ENCODE data around the gene TRAF3IP1. TPM values are rescaled to one million over a fixed set of nuclear protein-coding genes. Genes with fewer than 3 reads are reported as not detected.
"Not testable (repeated sequence)": the region's sequence is repeated elsewhere in the genome, so short reads cannot be mapped to it uniquely, and the experiment has no call there.

TRAF3IP1 gene
- total and polyA plus RNA-seq, 10 donors: 2.6 to 19.2 (median 8.8) TPM

DNA sequence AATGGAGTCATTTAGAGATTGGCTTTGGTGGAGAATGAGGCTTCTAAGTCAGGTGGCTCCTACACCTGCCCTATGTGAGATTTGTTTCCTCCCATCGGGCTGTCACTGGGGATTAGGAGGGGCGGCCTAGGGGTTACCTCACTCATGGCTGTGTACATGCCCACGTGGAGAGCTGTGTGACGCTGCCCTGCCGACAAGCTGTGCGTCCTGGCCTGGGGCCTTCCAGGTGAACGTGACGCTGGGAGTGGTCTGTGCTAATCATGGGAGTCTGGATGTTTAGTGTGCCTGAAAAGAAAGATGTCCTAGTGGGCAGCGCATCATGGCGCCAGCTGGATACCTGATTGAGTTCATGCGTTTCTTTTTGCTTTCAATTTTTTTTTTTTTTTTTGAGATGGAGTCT lies 120.4 kb downstream of the TRAF3IP1 start:
- 95 to 98% (median 97%) methylated on average over 11 of the region's 11 CpGs for WGBS, 5 donors
- H3K36me3 ChIP-seq: peaks cover 2 to 88% (median 46%) of the 10 kb centered on the region in 6 donors
- H3K4me1 ChIP-seq: peaks cover 0 to 60% (median 18%) of the 10 kb centered on the region in 6 donors
- DNase-seq: no peak
- no peak overlapping the region for H3K27ac ChIP-seq
- intact Hi-C loops (cut with DNase I; ENCODE audit: low total_unique reads): no loop called here
- no peaks in the 10 kb centered on the region for H3K9me3 ChIP-seq
- H3K27me3 ChIP-seq (replicated peaks in 1 of 7): no peaks in the 10 kb centered on the region
- H3K4me3 ChIP-seq: no peak overlapping the region
- TF ChIP-seq, protein P1, sequence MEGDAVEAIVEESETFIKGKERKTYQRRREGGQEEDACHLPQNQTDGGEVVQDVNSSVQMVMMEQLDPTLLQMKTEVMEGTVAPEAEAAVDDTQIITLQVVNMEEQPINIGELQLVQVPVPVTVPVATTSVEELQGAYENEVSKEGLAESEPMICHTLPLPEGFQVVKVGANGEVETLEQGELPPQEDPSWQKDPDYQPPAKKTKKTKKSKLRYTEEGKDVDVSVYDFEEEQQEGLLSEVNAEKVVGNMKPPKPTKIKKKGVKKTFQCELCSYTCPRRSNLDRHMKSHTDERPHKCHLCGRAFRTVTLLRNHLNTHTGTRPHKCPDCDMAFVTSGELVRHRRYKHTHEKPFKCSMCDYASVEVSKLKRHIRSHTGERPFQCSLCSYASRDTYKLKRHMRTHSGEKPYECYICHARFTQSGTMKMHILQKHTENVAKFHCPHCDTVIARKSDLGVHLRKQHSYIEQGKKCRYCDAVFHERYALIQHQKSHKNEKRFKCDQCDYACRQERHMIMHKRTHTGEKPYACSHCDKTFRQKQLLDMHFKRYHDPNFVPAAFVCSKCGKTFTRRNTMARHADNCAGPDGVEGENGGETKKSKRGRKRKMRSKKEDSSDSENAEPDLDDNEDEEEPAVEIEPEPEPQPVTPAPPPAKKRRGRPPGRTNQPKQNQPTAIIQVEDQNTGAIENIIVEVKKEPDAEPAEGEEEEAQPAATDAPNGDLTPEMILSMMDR (IDR thresholded peaks at IDR 0.05 in 8 of 11, conservative IDR thresholded peaks at IDR 0.05 in 3 of 11): no peak
- TF ChIP-seq POLR2A (IDR thresholded peaks at IDR 0.05) (no peak), POLR2AphosphoS5 (IDR thresholded peaks at IDR 0.05) (no peak)

DNA sequence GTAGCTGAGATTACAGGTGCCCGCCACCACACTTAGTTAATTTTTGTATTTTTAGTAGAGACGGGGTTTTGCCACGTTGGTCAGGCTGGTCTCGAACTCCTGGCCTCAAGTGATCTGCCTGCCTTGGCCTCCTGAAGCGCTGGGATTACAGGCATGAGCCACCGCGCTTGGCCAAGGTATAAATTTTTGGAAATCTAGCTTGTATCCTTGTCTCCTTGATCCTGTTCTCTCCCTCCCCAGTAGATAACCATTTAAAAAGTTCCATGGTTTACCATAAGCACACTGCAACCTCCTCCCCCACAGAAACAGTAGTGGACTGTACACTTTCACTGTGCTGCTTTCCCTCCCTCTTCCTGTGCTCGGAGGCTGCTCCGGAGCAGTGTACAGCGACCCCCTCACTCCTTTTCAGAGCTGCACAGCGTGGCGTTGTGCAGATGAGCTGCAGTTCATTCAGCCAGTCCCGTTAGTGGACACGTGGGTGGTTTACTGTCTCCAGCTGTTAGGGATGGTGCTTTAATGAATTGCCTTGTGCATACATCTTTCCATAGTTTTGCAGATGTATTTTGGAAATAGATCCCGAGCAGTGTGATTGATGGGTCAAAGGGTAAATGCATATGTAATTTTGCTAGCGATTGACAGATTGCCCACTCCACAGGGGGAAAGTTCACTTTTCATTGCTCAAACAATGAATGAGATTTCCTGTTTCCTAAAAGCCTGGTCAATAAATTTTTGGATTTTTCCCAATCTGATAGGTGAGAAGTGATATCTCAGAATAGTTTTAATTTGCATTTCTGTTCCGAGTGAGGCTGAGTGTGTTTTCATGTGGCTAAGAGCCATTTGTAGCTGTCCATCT lies 121.2 kb downstream of the TRAF3IP1 start:
- no peak for DNase-seq
- TF ChIP-seq POLR2AphosphoS5 (IDR thresholded peaks at IDR 0.05) (no peak), POLR2A (IDR thresholded peaks at IDR 0.05) (no peak)
- TF ChIP-seq, protein P1 (IDR thresholded peaks at IDR 0.05 in 8 of 11, conservative IDR thresholded peaks at IDR 0.05 in 3 of 11): no peak
- H3K36me3 ChIP-seq: peaks cover 2 to 88% (median 48%) of the 10 kb centered on the region in 6 donors
- H3K9me3 ChIP-seq: no peaks in the 10 kb centered on the region
- no peaks in the 10 kb centered on the region for H3K27me3 ChIP-seq (replicated peaks in 1 of 7)
- 73 to 89% (median 82%) methylated on average over 17 of the region's 17 CpGs for WGBS, 5 donors
- H3K4me1 ChIP-seq: peaks cover 0 to 59% (median 18%) of the 10 kb centered on the region in 6 donors
- intact Hi-C loops (cut with DNase I; ENCODE audit: low total_unique reads): no loop called here
- H3K27ac ChIP-seq: no peak overlapping the region
- H3K4me3 ChIP-seq: no peak overlapping the region

DNA sequence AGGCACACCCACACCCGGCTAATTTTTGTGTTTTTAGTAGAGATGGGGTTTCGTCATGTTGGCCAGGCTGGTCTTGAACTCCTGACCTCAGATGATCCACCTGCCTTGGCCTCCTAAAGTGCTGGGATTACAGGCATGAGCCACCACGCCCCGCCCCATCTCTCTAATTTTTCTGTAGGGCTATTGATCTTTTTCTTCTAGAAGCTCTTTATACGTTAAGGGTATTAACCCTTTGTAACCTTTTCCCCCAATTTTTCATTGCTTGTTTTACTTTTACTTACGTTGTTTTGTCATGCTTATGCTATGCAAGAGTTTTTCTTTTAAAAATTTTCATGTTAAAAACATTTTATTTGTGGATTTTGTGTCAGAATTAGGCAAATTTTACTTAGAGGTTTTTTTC lies 121.9 kb downstream of the TRAF3IP1 start:
- H3K4me3 ChIP-seq; H3K9me3 ChIP-seq; H3K27ac ChIP-seq; intact Hi-C loops (cut with DNase I; ENCODE audit: low total_unique reads); DNase-seq; H3K27me3 ChIP-seq (replicated peaks in 1 of 7): not testable (repeated sequence)
- H3K36me3 ChIP-seq: peaks cover 2 to 88% (median 51%) of the 10 kb centered on the region in 6 donors
- peaks cover 0 to 59% (median 18%) of the 10 kb centered on the region in 6 donors for H3K4me1 ChIP-seq
- 90 to 93% (median 91%) methylated on average over 6 of the region's 6 CpGs for WGBS, 5 donors

DNA sequence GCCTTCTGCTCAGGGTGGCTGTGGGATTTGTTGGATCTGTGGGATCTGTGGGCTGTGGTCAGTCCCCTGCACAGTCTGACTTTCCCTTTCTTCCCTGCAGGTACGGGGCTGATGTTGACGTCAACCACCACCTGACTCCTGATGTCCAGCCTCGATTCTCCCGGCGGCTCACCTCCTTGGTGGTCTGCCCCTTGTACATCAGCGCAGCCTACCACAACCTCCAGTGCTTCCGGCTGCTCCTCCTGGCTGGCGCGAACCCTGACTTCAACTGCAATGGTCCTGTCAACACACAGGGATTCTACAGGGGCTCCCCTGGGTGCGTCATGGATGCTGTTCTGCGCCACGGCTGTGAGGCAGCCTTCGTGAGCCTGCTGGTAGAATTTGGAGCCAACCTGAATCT lies 123.9 kb downstream of the TRAF3IP1 start:
- H3K27ac ChIP-seq: no peak overlapping the region
- H3K4me1 ChIP-seq: peaks cover 0 to 57% (median 21%) of the 10 kb centered on the region in 6 donors
- H3K9me3 ChIP-seq: no peaks in the 10 kb centered on the region
- no peak overlapping the region for H3K4me3 ChIP-seq
- H3K36me3 ChIP-seq: peaks cover 2 to 88% (median 56%) of the 10 kb centered on the region in 6 donors
- no peak for TF ChIP-seq POLR2AphosphoS5 (IDR thresholded peaks at IDR 0.05)
- no peak for TF ChIP-seq POLR2A (IDR thresholded peaks at IDR 0.05)
- TF ChIP-seq, protein P1 (IDR thresholded peaks at IDR 0.05 in 8 of 11, conservative IDR thresholded peaks at IDR 0.05 in 3 of 11): no peak
- no peaks in the 10 kb centered on the region for H3K27me3 ChIP-seq (replicated peaks in 1 of 7)
- no peak for DNase-seq
- intact Hi-C loops (cut with DNase I; ENCODE audit: low total_unique reads): no loop called here
- WGBS, 5 donors: 95 to 100% (median 97%) methylated on average over 13 of the region's 13 CpGs

All from spleen (tissue), 11 donors.